WTC11 (cell line): ENCODE data around the gene PANK4. TPM values are rescaled to one million over a fixed set of nuclear protein-coding genes. Genes with fewer than 3 reads are reported as not detected.
A peak's percentile ranks its signal among the peaks of the same experiment; 100 is the strongest.

Experiments
- ATAC-seq: fragments of 200-7000 bp; cut with Tn5 transposase; 2 replicates; pipeline ENCODE4 v1.10.0; 2021; ENCODE audit warnings: mild to moderate bottlenecking, moderate library complexity
- CTCF ChIA-PET: fragments of 300-600 bp; sonication (Branson Sonifier 250); formaldehyde crosslinking; loops from one replicate; lab custom pipeline; 2021; ENCODE audit warnings: antibody characterized with exemption; lab: Charles Lee
- POLR2A ChIA-PET: fragments of 350-600 bp; sonication (Branson Sonifier 250); formaldehyde crosslinking; loops from one replicate; lab custom pipeline; 2021; ENCODE audit warnings: antibody characterized with exemption; lab: Charles Lee
- DNase-seq: peaks from one replicate; pipeline ENCODE4 v3.0.0; 2021; ENCODE audit warnings: low spot score
- H3K27ac Mint-ChIP-seq: 2 replicates; pipeline ENCODE4 v1.8.0; 2021; ENCODE audit warnings: mixed read lengths
- H3K27me3 Mint-ChIP-seq: 2 replicates; pipeline ENCODE4 v1.8.0; 2021; ENCODE audit warnings: low read depth, mild to moderate bottlenecking, moderate library complexity, mixed read lengths
- H3K36me3 Mint-ChIP-seq: 2 replicates; pipeline ENCODE4 v1.8.0; 2021; ENCODE audit warnings: mixed read lengths
- H3K4me1 Mint-ChIP-seq: 2 replicates; pipeline ENCODE4 v1.8.0; 2022; ENCODE audit warnings: mixed read lengths
- H3K4me3 Mint-ChIP-seq: 2 replicates; pipeline ENCODE4 v1.8.0; 2021; ENCODE audit warnings: mild to moderate bottlenecking, moderate library complexity, mixed read lengths
- H3K9me3 Mint-ChIP-seq: 2 replicates; pipeline ENCODE4 v1.8.0; 2021; ENCODE audit warnings: mixed read lengths
- CBFB ChIP-seq: sonication (generic); formaldehyde crosslinking; IDR thresholded peaks from 2 replicates; pipeline ENCODE4 v1.8.1; 2022; ENCODE audit warnings: mild to moderate bottlenecking, low read depth, missing genetic modification reagents
- ELF4 ChIP-seq: sonication (generic); formaldehyde crosslinking; IDR thresholded peaks from 2 replicates; pipeline ENCODE4 v1.8.1; 2022; ENCODE audit warnings: low read depth, mild to moderate bottlenecking, moderate library complexity, missing genetic modification reagents
- EMX1 ChIP-seq: fragments of 250-450 bp; sonication (Bioruptor Pico); IDR thresholded peaks from 2 replicates; pipeline ENCODE4 v1.8.0; 2021; ENCODE audit warnings: mild to moderate bottlenecking
- ESRRA ChIP-seq: sonication (generic); formaldehyde crosslinking; IDR thresholded peaks from 2 replicates; pipeline ENCODE4 v1.8.1; 2022; ENCODE audit warnings: mild to moderate bottlenecking, missing genetic modification reagents, borderline replicate concordance
- ETV6 ChIP-seq: sonication (generic); formaldehyde crosslinking; IDR thresholded peaks from 2 replicates; pipeline ENCODE4 v1.8.1; 2022; ENCODE audit warnings: mild to moderate bottlenecking, missing genetic modification reagents
- HMGA2 ChIP-seq: fragments of 250-450 bp; sonication (Bioruptor Pico); IDR thresholded peaks from 2 replicates; pipeline ENCODE4 v1.4.0; 2021; ENCODE audit warnings: mild to moderate bottlenecking, moderate library complexity
- MXD4 ChIP-seq: fragments of 250-450 bp; sonication (Bioruptor Pico); IDR thresholded peaks from 2 replicates; pipeline ENCODE4 v1.8.0; 2021; ENCODE audit warnings: mild to moderate bottlenecking, moderate library complexity, borderline replicate concordance
- NFYB ChIP-seq: sonication (generic); formaldehyde crosslinking; conservative IDR thresholded peaks from 2 replicates; pipeline ENCODE4 v1.8.0; 2022; ENCODE audit warnings: low read depth, missing genetic modification reagents
- OVOL2 ChIP-seq: fragments of 250-450 bp; sonication (Bioruptor Pico); IDR thresholded peaks from 2 replicates; pipeline ENCODE4 v1.9.0; 2021; ENCODE audit warnings: mild to moderate bottlenecking, borderline replicate concordance
- PRRX2 ChIP-seq: fragments of 250-450 bp; sonication (Bioruptor Pico); IDR thresholded peaks from 2 replicates; pipeline ENCODE4 v1.8.0; 2021; ENCODE audit warnings: mild to moderate bottlenecking
- RELA ChIP-seq: sonication (generic); formaldehyde crosslinking; IDR thresholded peaks from 2 replicates; pipeline ENCODE4 v1.8.1; 2022; ENCODE audit warnings: missing genetic modification reagents, mild to moderate bottlenecking, borderline replicate concordance
- RORB ChIP-seq: fragments of 250-450 bp; sonication (Bioruptor Pico); IDR thresholded peaks from 2 replicates; pipeline ENCODE4 v1.9.0; 2021; ENCODE audit warnings: mild to moderate bottlenecking
- SOX15 ChIP-seq: fragments of 250-450 bp; sonication (Bioruptor Pico); IDR thresholded peaks from 2 replicates; pipeline ENCODE4 v1.9.0; 2021; ENCODE audit warnings: mild to moderate bottlenecking
- SP1 ChIP-seq: sonication (generic); formaldehyde crosslinking; conservative IDR thresholded peaks from 2 replicates; pipeline ENCODE4 v1.8.1; 2022; ENCODE audit warnings: missing genetic modification reagents
- ZNF138 ChIP-seq: sonication (generic); formaldehyde crosslinking; conservative IDR thresholded peaks from 2 replicates; pipeline ENCODE4 v1.8.1; 2022; ENCODE audit warnings: mild to moderate bottlenecking, moderate library complexity, missing genetic modification reagents
- ZNF232 ChIP-seq: sonication (generic); formaldehyde crosslinking; IDR thresholded peaks from 2 replicates; pipeline ENCODE4 v1.8.0; 2022; ENCODE audit warnings: mild to moderate bottlenecking, missing genetic modification reagents
- ZNF396 ChIP-seq: fragments of 250-450 bp; sonication (Bioruptor Pico); IDR thresholded peaks from 2 replicates; pipeline ENCODE4 v1.8.0; 2021; ENCODE audit warnings: mild to moderate bottlenecking, moderate library complexity, borderline replicate concordance
- total RNA-seq: library from RNA; stranded (reverse); gene quantifications from 3 replicates; pipeline ENCODE4 v1.2.3, GENCODE V29; 2021
- TF ChIP-seq, protein P1 (sequence below): sonication (generic); formaldehyde crosslinking; IDR thresholded peaks from 2 replicates; pipeline ENCODE4 v1.8.0; 2023; ENCODE audit warnings: missing genetic modification reagents, mild to moderate bottlenecking, borderline replicate concordance
- TF ChIP-seq, protein P2 (sequence below): sonication (generic); formaldehyde crosslinking; IDR thresholded peaks from 2 replicates; pipeline ENCODE4 v1.8.0; 2022; ENCODE audit warnings: mild to moderate bottlenecking, missing genetic modification reagents
- TF ChIP-seq, protein P3 (sequence below): fragments of 250-450 bp; sonication (Bioruptor Pico); conservative IDR thresholded peaks from 2 replicates; pipeline ENCODE4 v1.9.0; 2021; ENCODE audit warnings: mild to moderate bottlenecking

PANK4 gene
- total RNA-seq, 1 experiment from 2014 or later: 52.5 TPM

DNA sequence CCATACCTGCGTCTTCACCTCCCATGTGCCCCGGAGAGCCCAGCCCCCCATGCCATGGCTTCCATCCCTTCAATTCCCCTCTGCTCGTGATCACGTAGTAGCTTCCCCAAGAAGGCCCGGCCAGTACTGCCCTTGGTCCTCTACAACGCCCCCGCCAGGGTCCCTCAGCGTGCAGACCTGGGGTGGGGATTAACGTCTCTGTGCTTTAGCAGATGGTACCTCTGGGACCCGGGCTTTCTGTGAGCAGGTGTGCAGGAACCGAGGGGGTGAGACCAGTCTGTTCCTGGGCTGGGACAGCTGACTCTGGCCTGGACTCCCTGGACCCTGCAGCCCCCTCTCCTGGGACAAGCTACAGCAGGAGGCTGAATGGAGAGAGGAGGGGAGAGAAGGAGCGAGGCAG is 49.1 kb downstream of the PANK4 start (continued):
- TF ChIP-seq ELF4 (no peak), SP1 (CRISPR knock-in tag) (no peak), RORB (CRISPR knock-in tag) (no peak), SOX15 (CRISPR knock-in tag) (no peak), MXD4 (no peak), OVOL2 (CRISPR knock-in tag) (no peak)

DNA sequence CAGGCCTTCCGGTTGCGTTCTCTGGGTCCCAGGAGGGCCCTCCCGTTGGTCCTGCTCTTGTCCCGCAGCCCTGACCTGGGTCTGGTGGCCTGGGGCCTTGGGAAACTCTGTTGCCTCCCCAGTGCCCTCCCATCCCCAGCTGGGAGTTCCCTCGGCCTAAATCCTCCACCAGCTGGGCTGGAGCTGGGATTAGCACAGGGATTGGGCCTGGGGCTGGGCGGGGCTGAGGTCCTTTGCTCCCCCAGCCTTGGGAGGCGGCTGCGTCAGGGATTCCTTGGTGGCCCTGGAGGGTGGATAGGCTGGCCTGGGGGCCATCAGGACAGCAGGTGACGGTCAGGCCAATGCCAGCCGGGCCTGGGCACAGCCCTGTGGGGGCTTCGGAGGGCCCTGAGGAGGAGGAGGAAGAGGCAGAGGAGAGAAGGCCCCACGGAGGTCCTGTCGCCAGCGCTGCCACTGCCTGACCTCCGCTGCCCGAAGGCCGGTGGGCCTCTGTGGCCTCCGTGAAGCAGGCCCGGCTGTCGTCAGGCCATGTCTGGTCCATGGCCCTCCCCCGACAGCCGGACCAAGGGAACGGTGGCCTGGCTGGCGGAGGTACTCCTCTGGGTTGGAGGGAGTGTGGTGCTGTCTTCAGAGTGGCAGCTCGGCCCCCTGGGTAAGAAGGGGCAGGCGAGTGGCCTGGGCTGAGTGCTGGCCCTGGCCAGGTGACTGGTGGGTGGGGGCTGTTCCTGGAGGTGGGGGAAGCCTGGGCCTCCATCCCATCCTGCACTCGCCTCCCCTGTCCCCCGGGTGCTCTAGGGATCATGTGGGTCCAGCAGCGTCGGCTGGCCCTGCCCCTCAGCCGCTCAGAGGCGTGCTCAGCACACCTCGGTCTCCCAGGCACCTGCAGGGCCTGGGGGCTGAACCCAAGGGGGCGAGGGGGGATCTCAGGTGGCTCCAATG is 50.1 kb downstream of the PANK4 start, which contains the start of gene PLCH2:
Gene PLCH2 (plus strand): TSS at position 229 of the 939 bp plus-strand sequence. CDS start 300 bp downstream, at position 529.
- Mint-ChIP-seq H3K27me3 (no peaks in the 10 kb centered on the region), H3K9me3 (no peaks in the 10 kb centered on the region), H3K4me1 (no peaks in the 10 kb centered on the region), H3K36me3 (no peaks in the 10 kb centered on the region), H3K4me3 (no peak within 1 kb of the TSS), H3K27ac (peak within 1 kb of the TSS; percentile 24; the same call in 1 of the 2 replicates)
- DNase-seq (no peak), ATAC-seq (no peak)
- TF ChIP-seq HMGA2 (CRISPR knock-in tag) (no peak), ETV6 (CRISPR knock-in tag) (no peak), EMX1 (CRISPR knock-in tag) (no peak), CBFB (no peak), ZNF396 (no peak), NFYB (no peak), ESRRA (CRISPR knock-in tag) (no peak), ZNF138 (no peak), PRRX2 (CRISPR knock-in tag) (no peak), RELA (no peak), SOX15 (CRISPR knock-in tag) (no peak), ZNF232 (CRISPR knock-in tag) (no peak)
- TF ChIP-seq, protein P1, sequence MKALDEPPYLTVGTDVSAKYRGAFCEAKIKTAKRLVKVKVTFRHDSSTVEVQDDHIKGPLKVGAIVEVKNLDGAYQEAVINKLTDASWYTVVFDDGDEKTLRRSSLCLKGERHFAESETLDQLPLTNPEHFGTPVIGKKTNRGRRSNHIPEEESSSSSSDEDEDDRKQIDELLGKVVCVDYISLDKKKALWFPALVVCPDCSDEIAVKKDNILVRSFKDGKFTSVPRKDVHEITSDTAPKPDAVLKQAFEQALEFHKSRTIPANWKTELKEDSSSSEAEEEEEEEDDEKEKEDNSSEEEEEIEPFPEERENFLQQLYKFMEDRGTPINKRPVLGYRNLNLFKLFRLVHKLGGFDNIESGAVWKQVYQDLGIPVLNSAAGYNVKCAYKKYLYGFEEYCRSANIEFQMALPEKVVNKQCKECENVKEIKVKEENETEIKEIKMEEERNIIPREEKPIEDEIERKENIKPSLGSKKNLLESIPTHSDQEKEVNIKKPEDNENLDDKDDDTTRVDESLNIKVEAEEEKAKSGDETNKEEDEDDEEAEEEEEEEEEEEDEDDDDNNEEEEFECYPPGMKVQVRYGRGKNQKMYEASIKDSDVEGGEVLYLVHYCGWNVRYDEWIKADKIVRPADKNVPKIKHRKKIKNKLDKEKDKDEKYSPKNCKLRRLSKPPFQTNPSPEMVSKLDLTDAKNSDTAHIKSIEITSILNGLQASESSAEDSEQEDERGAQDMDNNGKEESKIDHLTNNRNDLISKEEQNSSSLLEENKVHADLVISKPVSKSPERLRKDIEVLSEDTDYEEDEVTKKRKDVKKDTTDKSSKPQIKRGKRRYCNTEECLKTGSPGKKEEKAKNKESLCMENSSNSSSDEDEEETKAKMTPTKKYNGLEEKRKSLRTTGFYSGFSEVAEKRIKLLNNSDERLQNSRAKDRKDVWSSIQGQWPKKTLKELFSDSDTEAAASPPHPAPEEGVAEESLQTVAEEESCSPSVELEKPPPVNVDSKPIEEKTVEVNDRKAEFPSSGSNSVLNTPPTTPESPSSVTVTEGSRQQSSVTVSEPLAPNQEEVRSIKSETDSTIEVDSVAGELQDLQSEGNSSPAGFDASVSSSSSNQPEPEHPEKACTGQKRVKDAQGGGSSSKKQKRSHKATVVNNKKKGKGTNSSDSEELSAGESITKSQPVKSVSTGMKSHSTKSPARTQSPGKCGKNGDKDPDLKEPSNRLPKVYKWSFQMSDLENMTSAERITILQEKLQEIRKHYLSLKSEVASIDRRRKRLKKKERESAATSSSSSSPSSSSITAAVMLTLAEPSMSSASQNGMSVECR (CRISPR knock-in tag): no peak
- TF ChIP-seq, protein P2, sequence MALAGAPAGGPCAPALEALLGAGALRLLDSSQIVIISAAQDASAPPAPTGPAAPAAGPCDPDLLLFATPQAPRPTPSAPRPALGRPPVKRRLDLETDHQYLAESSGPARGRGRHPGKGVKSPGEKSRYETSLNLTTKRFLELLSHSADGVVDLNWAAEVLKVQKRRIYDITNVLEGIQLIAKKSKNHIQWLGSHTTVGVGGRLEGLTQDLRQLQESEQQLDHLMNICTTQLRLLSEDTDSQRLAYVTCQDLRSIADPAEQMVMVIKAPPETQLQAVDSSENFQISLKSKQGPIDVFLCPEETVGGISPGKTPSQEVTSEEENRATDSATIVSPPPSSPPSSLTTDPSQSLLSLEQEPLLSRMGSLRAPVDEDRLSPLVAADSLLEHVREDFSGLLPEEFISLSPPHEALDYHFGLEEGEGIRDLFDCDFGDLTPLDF (CRISPR knock-in tag): no peak
- TF ChIP-seq, protein P3, sequence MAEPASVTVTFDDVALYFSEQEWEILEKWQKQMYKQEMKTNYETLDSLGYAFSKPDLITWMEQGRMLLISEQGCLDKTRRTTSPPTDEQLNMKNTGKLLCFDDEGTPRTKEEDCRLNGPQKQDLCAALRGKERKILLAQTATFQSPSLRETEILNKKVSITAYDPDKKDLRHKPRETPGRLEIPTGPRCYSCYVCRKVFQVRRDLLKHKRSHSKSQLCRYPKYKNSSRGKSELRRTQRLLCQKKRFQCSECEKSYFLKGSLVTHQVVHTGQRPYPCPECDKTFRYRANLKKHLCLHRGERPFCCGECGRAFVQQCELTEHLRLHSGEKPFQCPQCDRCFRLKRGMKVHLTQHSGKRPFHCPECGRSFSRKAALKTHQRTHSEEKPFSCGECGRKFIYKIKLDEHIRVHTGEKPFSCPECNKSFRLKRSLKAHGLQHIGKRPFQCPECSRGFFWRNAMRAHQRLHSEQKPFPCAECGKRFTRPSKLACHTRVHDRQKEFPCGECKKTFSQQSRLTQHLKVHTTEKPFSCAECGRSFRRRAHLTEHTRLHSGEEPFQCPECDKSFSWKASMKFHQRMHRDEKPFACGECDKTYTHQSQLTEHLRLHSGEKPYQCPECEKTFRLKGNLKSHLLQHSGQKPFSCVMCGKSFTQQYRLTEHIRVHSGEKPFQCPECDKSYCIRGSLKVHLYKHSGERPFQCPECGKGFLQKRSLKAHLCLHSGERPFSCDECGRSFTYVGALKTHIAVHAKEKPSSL (CRISPR knock-in tag): no peak
- ChIA-PET POLR2A (no interaction called here), CTCF (interaction anchor here (1.1 to 2.0 kb wide), 5 partner anchors 8 to 1015 kb away, joined by 3 to 5 read pairs (median 5); no protein-coding TSS in a partner anchor)
